Karpas-422 (cell line): ENCODE measurements around the gene LAIR2. TPM values are rescaled to one million over a fixed set of nuclear protein-coding genes. Genes with fewer than 3 reads are reported as not detected.
"Not testable (repeated sequence)": the region's sequence is repeated elsewhere in the genome, so short reads cannot be mapped to it uniquely, and the experiment has no call there.

Experiments used
- DNase-seq: peaks from one replicate; pipeline ENCODE4 v3.0.0-alpha.2; 2015
- H2AFZ ChIP-seq: fragments of 200-600 bp; sonication (generic); 2 replicates; pipeline ENCODE4 v1.6.1; 2014; ENCODE audit warnings: antibody characterized with exemption, low read length, mixed read lengths
- H3K27ac ChIP-seq: fragments of 200-600 bp; sonication (generic); 2 replicates; pipeline ENCODE4 v1.5.1; 2014; ENCODE audit warnings: mild to moderate bottlenecking, low read length, moderate library complexity
- H3K27me3 ChIP-seq: fragments of 200-600 bp; sonication (generic); 2 replicates; pipeline ENCODE4 v1.6.1; 2014; ENCODE audit warnings: low read length, mixed read lengths
- H3K36me3 ChIP-seq: fragments of 200-600 bp; sonication (generic); 2 replicates; pipeline ENCODE4 v1.6.1; 2014; ENCODE audit warnings: low read length, mixed read lengths; ENCODE audit not compliant: insufficient read depth
- H3K4me1 ChIP-seq: fragments of 200-600 bp; sonication (generic); 2 replicates; pipeline ENCODE4 v1.6.1; 2014; ENCODE audit warnings: mild to moderate bottlenecking, low read length, mixed read lengths
- H3K4me2 ChIP-seq: fragments of 200-600 bp; sonication (generic); 2 replicates; pipeline ENCODE4 v1.6.1; 2014; ENCODE audit warnings: low read length, low read depth, mild to moderate bottlenecking; ENCODE audit not compliant: poor library complexity, severe bottlenecking
- H3K4me3 ChIP-seq: fragments of 200-600 bp; sonication (generic); 2 replicates; pipeline ENCODE4 v1.5.1; 2014; ENCODE audit warnings: mild to moderate bottlenecking, antibody characterized with exemption, low read length, mixed read lengths
- H3K79me2 ChIP-seq: fragments of 200-600 bp; sonication (generic); 2 replicates; pipeline ENCODE4 v1.6.1; 2014; ENCODE audit warnings: mild to moderate bottlenecking, low read length, mixed read lengths
- H3K9ac ChIP-seq: fragments of 200-600 bp; sonication (generic); 2 replicates; pipeline ENCODE4 v1.6.0; 2014; ENCODE audit warnings: low read length
- H3K9me2 ChIP-seq: fragments of 200-600 bp; sonication (generic), shearing (Covaris generic); replicated peaks from 2 replicates; pipeline ENCODE4 v1.6.0; 2014; ENCODE audit warnings: mild to moderate bottlenecking, low read length, moderate library complexity; ENCODE audit not compliant: insufficient read depth
- H3K9me3 ChIP-seq: fragments of 300-700, 200-600 bp; sonication (generic); 2 replicates; pipeline ENCODE4 v1.6.1; 2014; ENCODE audit warnings: low read length, mixed read lengths
- H4K20me1 ChIP-seq: fragments of 200-600 bp; sonication (generic); 2 replicates; pipeline ENCODE4 v1.6.1; 2014; ENCODE audit warnings: mild to moderate bottlenecking, antibody characterized with exemption, low read length, low read depth; ENCODE audit not compliant: insufficient read depth
- total RNA-seq: library from RNA; depleted of rRNA; stranded (reverse); fragments of >200 nt; shearing (Covaris generic); gene quantifications from 2 replicates; pipeline ENCODE4 v1.2.3, GENCODE V29; 2014; ENCODE audit warnings: low replicate concordance

Gene LAIR2
- total RNA-seq, 1 experiment from 2014 or later: not detected

GRCh38 chr19:54481326-54481930 lies 21.2 kb upstream of the LAIR2 start:
- Histone ChIP-seq H3K9ac (no peak overlapping the region), H3K9me2 (no peaks in the 10 kb centered on the region), H3K79me2 (no peaks in the 10 kb centered on the region), H2AFZ (no peak overlapping the region), H3K4me2 (no peak overlapping the region), H3K27ac (no peak overlapping the region), H4K20me1 (no peaks in the 10 kb centered on the region), H3K4me1 (no peaks in the 10 kb centered on the region), H3K4me3 (no peak overlapping the region), H3K36me3 (no peaks in the 10 kb centered on the region), H3K27me3 (no peaks in the 10 kb centered on the region), H3K9me3 (no peaks in the 10 kb centered on the region)
- peak; percentile 83 for DNase-seq

- H3K4me1 ChIP-seq: no peaks in the 10 kb centered on the region
These were observed 19.7 kb upstream of the LAIR2 start for GRCh38 chr19:54482889-54483288.

DNA sequence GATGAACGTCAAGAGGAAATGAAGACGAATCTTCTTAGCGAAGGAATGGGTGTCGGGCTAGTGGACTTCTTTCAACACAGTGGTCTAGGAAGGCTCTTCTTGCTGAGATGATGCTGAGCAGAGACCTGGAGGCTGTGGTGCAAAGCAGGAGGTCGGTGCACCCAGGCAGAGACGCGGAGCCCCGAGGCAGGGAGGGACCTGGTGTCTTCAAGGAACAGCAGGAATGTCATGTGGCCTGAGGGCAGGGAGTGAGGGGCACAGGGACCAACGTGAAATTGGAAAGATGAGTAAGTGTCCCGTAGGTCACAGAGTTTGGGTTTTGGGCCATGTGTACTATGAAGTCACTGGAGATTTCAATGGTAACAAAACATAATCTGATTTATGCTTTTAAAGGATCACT lies 18.2 kb upstream of the LAIR2 start:
- Histone ChIP-seq H3K4me1 (no peaks in the 10 kb centered on the region), H3K9me3 (no peaks in the 10 kb centered on the region), H3K4me3 (no peak overlapping the region), H4K20me1 (no peaks in the 10 kb centered on the region), H3K4me2 (no peak overlapping the region), H2AFZ (no peak overlapping the region), H3K27ac (no peak overlapping the region), H3K36me3 (no peaks in the 10 kb centered on the region), H3K79me2 (no peaks in the 10 kb centered on the region), H3K27me3 (no peaks in the 10 kb centered on the region), H3K9me2 (no peaks in the 10 kb centered on the region), H3K9ac (no peak overlapping the region)
- DNase-seq: no peak

More at GRCh38 chr19:54482889-54483288, 19.7 kb upstream of the LAIR2 start:
- no peak overlapping the region for H2AFZ ChIP-seq
- no peak overlapping the region for H3K4me3 ChIP-seq
- H3K4me2 ChIP-seq: no peak overlapping the region
- H4K20me1 ChIP-seq: no peaks in the 10 kb centered on the region
- no peaks in the 10 kb centered on the region for H3K9me2 ChIP-seq
- no peaks in the 10 kb centered on the region for H3K27me3 ChIP-seq
- H3K36me3 ChIP-seq: no peaks in the 10 kb centered on the region
- no peaks in the 10 kb centered on the region for H3K79me2 ChIP-seq
- no peak overlapping the region for H3K27ac ChIP-seq
- no peaks in the 10 kb centered on the region for H3K9me3 ChIP-seq
- DNase-seq: no peak
- H3K9ac ChIP-seq: no peak overlapping the region

GRCh38 chr19:54485851-54486250 lies 16.8 kb upstream of the LAIR2 start:
- no peaks in the 10 kb centered on the region for H3K9me3 ChIP-seq
- H3K27ac ChIP-seq: no peak overlapping the region
- no peaks in the 10 kb centered on the region for H3K9me2 ChIP-seq
- H3K27me3 ChIP-seq: no peaks in the 10 kb centered on the region
- H4K20me1 ChIP-seq: no peaks in the 10 kb centered on the region
- H3K9ac ChIP-seq: no peak overlapping the region
- no peak overlapping the region for H2AFZ ChIP-seq
- no peaks in the 10 kb centered on the region for H3K4me1 ChIP-seq
- DNase-seq: no peak
- H3K79me2 ChIP-seq: no peaks in the 10 kb centered on the region
- no peak overlapping the region for H3K4me3 ChIP-seq
- H3K36me3 ChIP-seq: no peaks in the 10 kb centered on the region
- no peak overlapping the region for H3K4me2 ChIP-seq

DNA sequence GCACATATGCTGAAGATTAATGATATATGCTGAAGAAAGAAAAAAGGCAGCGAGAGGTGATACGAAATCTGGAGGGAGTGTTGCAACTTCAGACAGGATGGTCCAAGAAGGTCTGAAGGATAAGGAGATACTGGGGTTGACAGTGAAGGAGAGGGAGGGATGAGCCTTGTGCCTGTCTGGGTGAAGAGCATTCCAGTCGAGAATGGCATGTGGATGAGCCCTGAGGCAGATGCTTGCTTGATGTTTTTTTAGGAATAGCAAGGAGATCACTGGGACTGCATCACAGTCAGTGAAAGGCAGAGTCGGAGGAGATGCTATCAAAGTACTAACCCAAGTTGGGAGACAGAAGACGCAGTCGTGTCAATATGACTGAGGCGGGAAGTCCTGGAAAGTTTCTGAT lies 13.3 kb upstream of the LAIR2 start:
- Histone ChIP-seq H3K9ac (no peak overlapping the region), H3K79me2 (no peaks in the 10 kb centered on the region), H3K36me3 (no peaks in the 10 kb centered on the region), H3K4me2 (no peak overlapping the region), H3K9me2 (no peaks in the 10 kb centered on the region), H3K4me3 (no peak overlapping the region), H3K9me3 (no peaks in the 10 kb centered on the region), H2AFZ (no peak overlapping the region), H3K27me3 (no peaks in the 10 kb centered on the region), H4K20me1 (no peaks in the 10 kb centered on the region), H3K27ac (no peak overlapping the region), H3K4me1 (no peaks in the 10 kb centered on the region)
- DNase-seq: no peak

DNA sequence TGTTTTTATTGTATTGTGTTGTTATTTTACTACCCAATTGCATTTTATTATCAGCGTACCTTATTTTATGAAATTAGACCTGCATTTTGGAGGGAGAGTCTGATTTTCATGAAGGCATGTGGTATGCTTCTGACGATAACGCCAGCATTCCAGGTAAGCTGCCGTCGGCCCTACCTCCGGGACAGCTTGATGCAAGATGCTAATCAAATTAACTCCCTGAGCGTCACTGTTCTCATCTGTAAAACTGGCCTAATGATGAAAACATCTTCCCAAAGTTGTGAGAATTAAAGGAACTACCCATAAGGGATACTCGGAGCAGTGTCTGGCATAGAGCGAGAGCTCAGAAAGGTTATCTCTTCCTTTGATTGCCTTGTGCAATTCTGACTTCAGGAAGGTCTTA lies 12.9 kb upstream of the LAIR2 start:
- DNase-seq: no peak
- H3K9ac ChIP-seq: no peak overlapping the region
- no peak overlapping the region for H2AFZ ChIP-seq
- H3K4me2 ChIP-seq: no peak overlapping the region
- H3K4me1 ChIP-seq: no peaks in the 10 kb centered on the region
- H3K36me3 ChIP-seq: no peaks in the 10 kb centered on the region
- H4K20me1 ChIP-seq: no peaks in the 10 kb centered on the region
- H3K9me3 ChIP-seq: no peaks in the 10 kb centered on the region
- no peak overlapping the region for H3K27ac ChIP-seq
- H3K4me3 ChIP-seq: no peak overlapping the region
- H3K9me2 ChIP-seq: no peaks in the 10 kb centered on the region
- H3K27me3 ChIP-seq: no peaks in the 10 kb centered on the region
- no peaks in the 10 kb centered on the region for H3K79me2 ChIP-seq

DNA sequence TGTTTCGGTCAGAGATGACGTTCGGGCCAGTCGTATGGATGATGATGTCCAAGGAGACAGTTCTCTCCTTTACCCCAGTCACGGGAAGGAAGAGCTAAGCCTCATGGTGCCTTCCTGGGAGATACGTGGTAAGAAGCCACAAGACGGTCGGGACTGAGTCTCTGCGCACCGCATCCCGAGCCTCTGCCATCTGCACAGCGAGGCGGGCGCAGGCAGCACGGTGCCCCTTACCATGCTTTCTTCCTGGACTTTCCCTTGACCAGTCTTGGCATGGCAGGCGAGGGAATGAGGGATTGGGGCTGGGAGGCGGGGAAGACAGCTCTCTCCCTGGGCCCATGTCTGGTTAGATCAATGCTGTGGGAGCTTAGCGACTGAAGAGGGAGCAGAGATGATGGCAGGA lies 10.1 kb upstream of the LAIR2 start:
- Histone ChIP-seq H3K36me3 (no peaks in the 10 kb centered on the region), H3K9ac (no peak overlapping the region), H4K20me1 (no peaks in the 10 kb centered on the region), H3K4me1 (no peaks in the 10 kb centered on the region), H3K27me3 (no peaks in the 10 kb centered on the region), H3K9me3 (no peaks in the 10 kb centered on the region), H2AFZ (no peak overlapping the region), H3K4me3 (no peak overlapping the region), H3K27ac (no peak overlapping the region), H3K9me2 (no peaks in the 10 kb centered on the region), H3K4me2 (no peak overlapping the region), H3K79me2 (no peaks in the 10 kb centered on the region)
- no peak for DNase-seq

DNA sequence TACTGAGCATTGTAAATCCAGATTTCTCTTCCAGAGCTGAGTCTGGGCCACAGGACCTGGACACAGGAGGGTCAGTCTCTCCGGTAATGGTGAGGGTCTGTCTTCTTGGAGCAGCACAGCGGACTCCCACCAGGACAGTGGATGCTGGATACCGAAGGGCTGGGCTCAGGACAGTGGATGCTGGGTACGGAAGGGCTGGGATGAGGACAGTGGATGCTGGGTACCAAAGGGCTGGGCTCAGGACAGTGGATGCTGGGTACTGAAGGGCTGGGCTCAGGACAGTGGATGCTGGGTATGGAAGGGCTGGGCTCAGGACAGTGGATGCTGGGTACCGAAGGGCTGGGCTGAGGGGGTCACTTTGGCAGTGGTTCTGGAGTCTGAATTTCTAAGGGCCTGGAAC lies 9.6 kb upstream of the LAIR2 start:
- H4K20me1 ChIP-seq, H3K9me2 ChIP-seq, H3K27ac ChIP-seq, H3K9ac ChIP-seq, H3K4me3 ChIP-seq, DNase-seq, H3K27me3 ChIP-seq, H3K9me3 ChIP-seq, H3K79me2 ChIP-seq, H2AFZ ChIP-seq, H3K4me1 ChIP-seq, H3K4me2 ChIP-seq, H3K36me3 ChIP-seq: not testable (repeated sequence)
